ENCODE results near the gene LRIG3.
"Not testable (repeated sequence)": the region's sequence is repeated elsewhere in the genome, so short reads cannot be mapped to it uniquely, and the experiment has no call there.

The LRIG3 gene

DNA sequence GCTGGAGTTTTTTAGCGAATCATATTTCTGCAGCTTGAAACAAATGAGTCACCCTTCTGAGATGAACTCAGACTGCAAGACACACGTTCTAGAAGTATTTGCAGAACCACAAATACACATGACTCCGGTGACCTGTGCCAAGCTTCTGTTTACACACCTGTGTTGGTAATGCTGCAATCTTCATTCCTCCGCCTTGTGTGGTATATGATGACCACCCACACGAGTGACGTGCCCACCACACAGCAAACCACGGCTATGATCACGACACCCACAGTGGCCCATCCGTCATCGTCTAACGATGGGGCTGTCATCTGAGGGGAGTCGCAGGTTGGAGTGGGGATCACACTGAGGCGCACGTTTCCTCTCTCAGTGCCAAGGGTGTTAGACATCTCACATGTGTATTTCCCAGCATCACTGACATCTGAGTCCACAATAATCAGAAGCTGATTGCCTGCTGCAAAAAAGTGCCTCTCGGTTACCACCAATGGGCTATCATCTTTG is 43.0 kb downstream of the LRIG3 start:
- TF ChIP-seq, protein P1, sequence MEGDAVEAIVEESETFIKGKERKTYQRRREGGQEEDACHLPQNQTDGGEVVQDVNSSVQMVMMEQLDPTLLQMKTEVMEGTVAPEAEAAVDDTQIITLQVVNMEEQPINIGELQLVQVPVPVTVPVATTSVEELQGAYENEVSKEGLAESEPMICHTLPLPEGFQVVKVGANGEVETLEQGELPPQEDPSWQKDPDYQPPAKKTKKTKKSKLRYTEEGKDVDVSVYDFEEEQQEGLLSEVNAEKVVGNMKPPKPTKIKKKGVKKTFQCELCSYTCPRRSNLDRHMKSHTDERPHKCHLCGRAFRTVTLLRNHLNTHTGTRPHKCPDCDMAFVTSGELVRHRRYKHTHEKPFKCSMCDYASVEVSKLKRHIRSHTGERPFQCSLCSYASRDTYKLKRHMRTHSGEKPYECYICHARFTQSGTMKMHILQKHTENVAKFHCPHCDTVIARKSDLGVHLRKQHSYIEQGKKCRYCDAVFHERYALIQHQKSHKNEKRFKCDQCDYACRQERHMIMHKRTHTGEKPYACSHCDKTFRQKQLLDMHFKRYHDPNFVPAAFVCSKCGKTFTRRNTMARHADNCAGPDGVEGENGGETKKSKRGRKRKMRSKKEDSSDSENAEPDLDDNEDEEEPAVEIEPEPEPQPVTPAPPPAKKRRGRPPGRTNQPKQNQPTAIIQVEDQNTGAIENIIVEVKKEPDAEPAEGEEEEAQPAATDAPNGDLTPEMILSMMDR (IDR thresholded peaks at IDR 0.05; ENCODE audit: extremely low read depth, missing control alignments), result no peak
- DNase-seq (ENCODE audit: low spot score), result no peak

DNA sequence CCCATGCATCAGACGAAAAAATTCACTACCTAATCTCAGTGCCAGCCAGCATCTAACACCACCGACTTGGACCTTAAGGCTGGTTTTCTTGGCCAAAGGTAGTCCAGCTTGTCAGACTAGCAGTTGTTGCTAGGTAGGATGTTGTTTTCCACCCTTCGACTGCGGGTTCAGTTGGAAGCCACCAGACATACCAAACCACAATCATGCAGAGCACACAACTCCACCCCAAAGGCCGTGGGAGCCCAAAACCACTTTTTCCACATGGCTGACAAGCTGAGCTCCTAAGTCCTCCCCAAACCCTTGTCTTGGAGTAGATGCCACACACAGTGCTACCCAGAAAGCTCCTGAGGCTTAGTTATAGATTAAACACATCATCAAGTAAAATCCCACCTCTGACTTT is 46.8 kb downstream of the LRIG3 start:
- TF ChIP-seq, protein P1 (IDR thresholded peaks at IDR 0.05; ENCODE audit: extremely low read depth, missing control alignments), result no peak

DNA sequence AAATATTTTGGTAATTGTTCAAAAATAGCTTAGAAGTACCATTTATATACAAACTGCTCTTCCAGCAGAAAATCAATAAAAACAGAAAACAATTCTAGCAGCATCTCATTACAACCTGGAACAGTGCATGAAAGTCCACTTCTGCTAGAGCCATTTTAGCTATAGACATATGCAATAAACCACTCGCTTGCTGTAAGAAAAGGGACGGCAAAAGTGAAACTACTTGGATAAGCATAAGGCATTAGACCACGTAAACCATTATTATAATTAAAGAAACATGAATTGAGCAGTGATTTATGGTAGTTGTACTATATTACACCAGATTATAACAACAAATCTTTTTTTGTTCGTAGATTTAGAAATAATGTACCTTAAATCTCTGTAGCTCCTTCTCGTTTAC is 48.7 kb downstream of the LRIG3 start:
- TF ChIP-seq, protein P1 (IDR thresholded peaks at IDR 0.05; ENCODE audit: extremely low read depth, missing control alignments), result no peak
- no peak for DNase-seq (ENCODE audit: low spot score)

More for the DNA sequence above, 46.8 kb downstream of the LRIG3 start:
- no peak for DNase-seq (ENCODE audit: low spot score)

DNA sequence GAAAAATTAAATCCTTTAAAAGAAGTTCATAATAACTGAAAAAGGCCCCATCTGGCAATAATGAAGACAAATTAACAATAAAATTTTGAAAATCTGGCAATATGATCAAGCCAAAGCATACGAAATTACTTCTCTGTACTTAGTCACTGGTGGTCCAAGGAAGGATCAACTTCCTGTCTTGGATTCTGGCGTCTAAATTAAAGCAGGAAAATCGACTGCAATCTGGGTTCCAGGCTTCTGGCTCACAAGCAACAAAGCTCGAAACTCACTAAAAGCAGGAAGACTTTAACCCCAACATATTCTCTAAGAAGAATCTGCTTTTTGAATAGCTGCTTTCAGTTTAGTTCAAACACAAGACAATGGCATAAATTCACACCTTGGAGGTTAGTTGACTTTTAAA is 49.7 kb downstream of the LRIG3 start:
- TF ChIP-seq, protein P1 (IDR thresholded peaks at IDR 0.05; ENCODE audit: extremely low read depth, missing control alignments), result no peak
- no peak for DNase-seq (ENCODE audit: low spot score)

DNA sequence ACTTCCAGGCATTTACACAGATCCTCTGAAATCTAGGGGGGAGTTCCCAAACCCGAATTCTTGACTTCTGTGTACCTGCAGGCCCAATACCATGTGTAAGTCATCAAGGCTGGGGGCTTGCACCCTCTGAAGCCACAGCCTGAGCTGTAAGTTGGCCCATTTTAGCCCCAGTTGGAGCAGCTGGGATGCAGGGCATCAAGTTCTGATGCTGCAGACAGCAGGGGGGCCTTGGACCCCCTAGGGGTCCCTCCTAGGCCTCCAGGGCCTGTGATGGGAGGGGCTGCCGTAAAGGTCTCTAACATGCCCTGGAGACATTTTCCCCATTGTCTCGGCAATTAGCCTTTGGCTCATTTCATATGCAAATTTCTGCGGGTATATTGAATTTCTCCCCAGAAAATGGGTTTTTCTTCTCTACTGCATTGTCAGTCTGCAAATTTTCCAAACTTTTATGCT is 59.5 kb downstream of the LRIG3 start:
- DNase-seq (ENCODE audit: low spot score), result no peak
- TF ChIP-seq, protein P1 (IDR thresholded peaks at IDR 0.05; ENCODE audit: extremely low read depth, missing control alignments), result no peak

DNA sequence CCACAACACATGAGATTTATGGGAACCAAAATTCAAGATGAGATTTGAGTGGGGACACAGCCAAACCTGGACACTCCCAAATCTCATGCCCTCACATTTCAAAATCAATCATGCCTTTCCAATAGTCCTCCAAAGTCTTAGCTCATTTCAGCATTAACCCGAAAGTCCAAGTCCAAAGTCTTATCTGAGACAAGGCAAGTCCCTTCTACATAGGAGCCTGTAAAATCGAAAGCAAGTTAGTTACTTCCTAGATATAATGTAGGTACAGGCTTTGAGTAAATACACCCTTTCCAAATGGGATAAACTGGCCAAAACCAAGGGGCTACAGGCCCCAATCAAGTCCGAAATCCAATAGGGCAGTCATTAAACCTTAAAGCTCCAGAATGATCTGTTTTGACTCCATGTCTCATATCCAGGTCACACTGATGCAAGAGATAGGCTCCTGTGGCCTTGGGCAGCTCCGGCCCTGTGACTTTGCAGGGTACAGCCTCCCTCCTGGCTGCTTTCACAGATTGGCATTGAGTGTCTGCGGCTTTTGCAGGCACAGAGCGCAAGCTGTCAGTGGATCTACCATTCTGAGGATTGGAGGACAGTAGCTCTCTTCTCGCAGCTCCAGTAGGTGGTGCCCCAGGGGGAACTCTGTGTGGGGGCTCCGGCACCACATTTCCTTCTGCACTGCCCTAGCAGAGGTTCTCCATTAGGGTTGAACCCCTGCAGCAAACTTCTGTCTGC is 60.1 kb downstream of the LRIG3 start:
- DNase-seq (ENCODE audit: low spot score), result no peak
- TF ChIP-seq, protein P1 (IDR thresholded peaks at IDR 0.05; ENCODE audit: extremely low read depth, missing control alignments), result no peak

DNA sequence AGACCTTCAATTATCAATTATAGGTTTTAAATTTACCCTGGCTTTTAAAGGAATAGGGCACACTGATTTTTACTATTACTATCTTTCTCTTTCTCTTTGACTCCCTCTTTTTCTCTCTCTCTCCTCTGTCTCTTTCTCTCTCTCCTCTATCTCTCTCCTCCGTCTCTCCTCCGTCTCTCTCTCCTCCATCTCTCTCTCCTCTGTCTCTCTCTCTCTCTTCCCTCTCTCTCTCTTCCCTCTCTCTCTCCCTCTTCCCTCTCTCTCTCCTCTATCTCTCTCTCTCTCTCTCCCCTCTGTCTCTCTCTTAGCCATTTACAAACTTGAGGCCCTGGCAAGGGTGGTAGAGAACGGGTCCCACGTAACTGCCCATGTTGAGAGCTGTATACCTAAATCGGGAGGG is 62.3 kb downstream of the LRIG3 start:
- no peak for DNase-seq (ENCODE audit: low spot score)
- TF ChIP-seq, protein P1 (IDR thresholded peaks at IDR 0.05; ENCODE audit: extremely low read depth, missing control alignments), result no peak

DNA sequence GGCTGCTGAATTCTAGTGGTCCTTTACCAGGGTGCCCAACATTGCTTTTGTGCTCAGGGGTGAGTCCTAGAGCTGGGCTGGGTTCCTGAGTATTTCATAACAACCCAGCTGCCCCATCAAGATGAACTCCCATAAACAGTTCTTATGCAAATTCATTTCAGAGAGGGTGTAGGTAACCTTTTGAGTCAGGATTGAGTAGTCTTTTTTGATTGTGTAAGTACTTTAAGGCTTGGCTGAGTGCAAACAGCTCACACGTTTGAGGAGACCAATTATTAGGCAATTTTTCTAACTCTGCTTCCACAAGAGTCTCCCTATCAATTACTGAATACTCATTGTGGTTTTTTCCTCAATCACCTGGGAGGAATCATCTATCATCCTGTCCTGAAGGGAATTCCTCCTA is 63.1 kb downstream of the LRIG3 start:
- DNase-seq (ENCODE audit: low spot score), result not testable (repeated sequence)

DNA sequence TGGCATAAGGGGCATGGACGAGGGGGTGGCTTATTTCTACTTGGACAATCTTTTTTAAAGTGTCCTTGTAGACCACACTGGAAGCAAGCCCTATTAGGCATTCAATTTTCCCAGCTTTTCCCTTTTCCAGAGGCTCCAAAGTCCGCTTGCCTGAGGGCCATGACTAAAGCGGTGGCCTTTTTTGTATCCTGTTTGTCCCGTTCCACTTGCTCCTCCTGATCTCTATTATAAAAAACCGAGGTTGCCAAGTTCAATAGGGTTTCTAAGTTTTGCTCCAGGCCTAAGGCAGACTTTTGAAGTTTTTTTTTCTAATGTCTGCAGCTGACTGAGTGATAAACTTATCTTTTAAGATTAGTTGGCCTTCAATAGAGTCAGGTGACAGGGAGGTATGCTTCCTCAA is 64.7 kb downstream of the LRIG3 start:
- DNase-seq (ENCODE audit: low spot score), result not testable (repeated sequence)
